ENCODE measurements around the gene ADAP1. TPM values are rescaled to one million over a fixed set of nuclear protein-coding genes. Genes with fewer than 3 reads are reported as not detected.

Gene ADAP1
- total and polyA plus RNA-seq, 2 of the 8 experiments (the other 6 are each of a cell fraction or from before 2014, with no cell fraction given) = 5.8 to 6.1 TPM

- TF ChIP-seq CHD7 (IDR thresholded peaks at IDR 0.05; ENCODE audit: insufficient replicate concordance, low read length) (no peak), CREB1 (IDR thresholded peaks at IDR 0.05) (no peak), CTBP2 (IDR thresholded peaks at IDR 0.05; ENCODE audit: borderline replicate concordance, insufficient read depth, insufficient read length, low read length) (no peak), CTCF (IDR thresholded peaks at IDR 0.05; ENCODE audit: control extremely low read depth in 1 of 3, insufficient read depth in 1 of 3, low read depth in 1 of 3, low read length in 3 of 3) (no peak), YY1 (IDR thresholded peaks at IDR 0.05; ENCODE audit: low read depth, low read length) (no peak), TBP (IDR thresholded peaks at IDR 0.05; ENCODE audit: low read depth, low read length) (no peak), JUND (IDR thresholded peaks at IDR 0.05; ENCODE audit: low read length) (no peak), EP300 (IDR thresholded peaks at IDR 0.05; ENCODE audit: borderline replicate concordance in 1 of 2, low read depth in 2 of 2, low read length in 2 of 2) (no peak)
Observed at GRCh38 chr7:987909-988308, 33.4 kb upstream of the ADAP1 start (continued).
